HL-60/S4 treated with phorbol 12-myristate 13-acetate at 8.2 ng/mL for 4 days and 3 days (cell line): Measurements from ENCODE around the gene ZNF234.
"Not testable (repeated sequence)": the region's sequence is repeated elsewhere in the genome, so short reads cannot be mapped to it uniquely, and the experiment has no call there.

ENCODE experiments used
- in situ Hi-C: fragments of 300-500 bp; cut with MboI; formaldehyde crosslinking; loops from 2 replicates; pipeline ENCODE4 v1.15.0; 2022; ENCODE audit warnings: low sequenced_read_pairs

The ZNF234 gene

DNA sequence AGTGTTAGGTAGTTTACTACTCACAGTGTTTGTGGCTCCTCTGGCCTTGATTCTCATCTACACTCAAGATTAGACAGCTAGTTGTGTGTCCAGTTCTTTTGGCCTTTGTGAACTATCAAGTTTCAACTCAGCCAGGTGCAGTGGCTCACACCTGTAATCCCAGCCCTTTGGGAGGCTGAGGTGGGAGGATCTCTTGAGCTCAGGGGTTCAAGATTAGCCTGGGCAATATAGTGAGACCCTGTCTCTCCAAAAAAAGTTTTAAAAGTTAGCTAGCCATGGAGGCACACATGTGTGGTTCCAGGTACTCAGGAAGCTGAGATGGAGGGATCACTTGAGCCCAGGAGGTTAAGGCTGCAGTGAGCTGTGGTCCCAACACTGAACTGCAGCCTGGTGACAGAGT, 39.6 kb downstream of the ZNF234 start:
- in situ Hi-C loops: no loop called here

DNA sequence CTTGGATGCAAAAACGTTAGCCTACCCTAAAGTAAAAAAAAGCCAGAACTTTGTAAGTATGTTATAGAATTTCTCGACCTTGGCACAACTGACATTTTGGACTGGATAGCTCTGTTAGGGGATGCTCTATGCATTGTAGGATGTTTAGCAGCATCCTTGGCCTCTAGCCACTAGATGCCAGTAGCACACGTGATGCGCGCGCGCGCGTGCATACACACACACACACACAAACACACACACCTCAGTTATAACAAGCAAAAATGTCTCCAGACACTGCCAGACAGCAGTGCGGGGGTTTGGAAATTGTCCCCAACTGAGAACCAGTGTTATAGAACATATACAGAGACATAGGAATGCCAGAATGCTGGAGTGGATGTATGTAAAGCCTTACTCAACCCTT, 40.8 kb downstream of the ZNF234 start:
- in situ Hi-C loops: no loop called here

DNA sequence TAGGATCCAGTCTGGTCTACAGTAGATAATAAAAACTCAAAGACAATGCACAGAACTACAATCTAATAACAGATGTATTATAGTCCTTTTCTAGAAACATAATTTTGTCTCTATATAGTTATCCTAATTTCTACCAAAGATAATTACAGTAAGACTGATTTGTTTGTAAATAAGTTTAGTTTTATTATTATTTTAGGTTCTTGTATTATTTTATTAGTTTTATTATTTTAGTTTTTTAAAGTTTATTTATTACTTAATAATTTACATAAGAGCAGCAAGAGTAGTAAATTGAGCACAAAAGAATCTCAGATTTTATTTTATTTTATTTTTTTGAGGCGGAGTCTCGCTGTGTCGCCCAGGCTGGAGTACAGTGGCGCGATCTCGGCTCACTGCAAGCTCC, 48.7 kb downstream of the ZNF234 start:
- in situ Hi-C loops: no loop called here

DNA sequence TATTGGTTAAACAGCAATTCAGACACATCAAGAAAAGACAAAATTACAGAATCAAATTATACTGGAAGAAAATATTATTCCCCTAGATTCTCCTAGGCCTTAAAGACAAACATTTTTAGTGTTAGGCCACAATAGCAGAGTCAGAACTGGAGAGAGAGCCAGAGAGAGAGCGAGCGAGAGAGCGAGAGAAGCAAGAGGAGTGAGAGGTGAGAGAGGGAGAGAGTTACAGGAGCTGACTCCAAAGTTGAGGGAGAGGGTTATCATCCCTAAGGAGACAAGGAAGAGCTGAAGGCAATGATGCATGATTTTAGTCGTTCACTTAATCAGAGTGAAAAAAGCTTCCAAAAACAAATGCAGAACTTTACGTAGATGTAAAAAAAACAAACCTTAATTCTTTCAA, 50.8 kb downstream of the ZNF234 start:
- in situ Hi-C loops: no loop called here

DNA sequence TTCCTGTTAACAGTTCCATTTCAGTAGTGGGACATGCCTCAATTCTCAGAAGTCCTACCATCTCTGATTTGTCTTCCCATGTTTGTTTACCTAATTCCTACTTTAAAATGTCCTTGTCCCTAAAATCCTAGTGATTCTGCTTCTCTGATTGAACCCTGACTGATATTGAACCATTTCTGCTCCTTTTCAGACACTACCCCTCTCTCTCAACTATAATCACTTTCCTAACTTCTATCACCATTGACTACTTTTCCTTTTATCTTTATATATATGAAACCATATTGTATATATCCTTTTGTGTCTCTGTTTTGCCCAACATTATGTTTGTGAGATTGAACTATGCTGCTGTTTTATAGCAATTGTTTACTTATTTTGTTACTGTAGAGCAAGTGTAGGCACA, 55.4 kb downstream of the ZNF234 start:
- in situ Hi-C loops: no loop called here

DNA sequence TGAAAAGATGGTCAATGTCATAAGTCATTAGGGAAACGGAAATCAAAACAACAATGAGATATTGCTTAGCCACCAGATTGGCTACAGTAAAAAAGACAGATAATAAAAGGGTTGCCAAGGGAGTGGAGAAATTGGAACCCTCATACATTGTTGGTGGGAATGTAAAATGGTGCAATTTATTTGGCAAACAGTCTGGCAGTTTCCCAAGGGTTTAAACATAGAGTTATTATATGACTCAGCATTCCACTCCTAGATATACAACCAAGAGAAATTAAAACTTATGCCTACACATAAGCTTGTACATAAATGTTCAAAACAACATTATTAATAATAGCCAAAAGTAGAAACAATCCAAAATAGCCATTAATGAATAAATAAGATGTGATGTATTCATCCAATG, 61.1 kb downstream of the ZNF234 start:
- in situ Hi-C loops: no loop called here

DNA sequence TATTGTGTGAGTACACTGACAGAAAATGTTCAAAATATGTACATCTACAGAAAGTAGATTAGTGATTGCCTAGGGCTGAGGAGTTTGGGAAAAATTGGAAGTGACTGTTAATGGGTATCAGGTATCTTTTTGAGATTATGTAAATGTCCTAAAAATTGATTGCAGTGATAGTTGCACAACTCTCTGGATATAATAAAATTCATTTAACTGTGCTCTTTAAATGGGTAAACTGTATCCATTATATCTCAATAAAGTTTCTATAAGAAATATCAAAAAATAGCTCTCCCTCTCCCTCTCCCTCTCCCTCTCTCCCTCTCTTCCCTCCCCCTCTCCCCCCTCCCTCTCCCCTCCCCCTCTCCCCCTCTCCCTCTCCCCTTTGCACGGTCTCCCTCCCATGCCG, 61.6 kb downstream of the ZNF234 start:
- in situ Hi-C loops: no loop called here

DNA sequence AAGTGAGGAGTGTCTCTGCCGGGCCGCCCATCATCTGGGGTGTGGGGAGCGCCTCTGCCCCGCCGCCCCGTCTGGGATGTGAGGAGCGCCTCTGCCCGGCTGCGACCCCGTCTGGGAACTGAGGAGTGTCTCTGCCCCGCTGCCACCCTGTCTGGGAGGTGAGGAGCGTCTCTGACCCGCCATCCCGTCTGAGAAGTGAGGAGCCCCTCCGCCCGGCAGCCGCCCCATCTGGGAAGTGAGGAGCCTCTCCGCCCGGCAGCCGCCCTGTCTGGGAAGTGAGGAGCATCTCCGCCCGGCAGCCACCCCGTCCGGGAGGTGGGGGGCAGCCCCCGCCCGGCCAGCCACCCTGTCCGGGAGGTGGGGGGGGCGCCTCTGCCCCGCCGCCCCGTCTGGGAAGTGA, 62.5 kb downstream of the ZNF234 start:
- in situ Hi-C loops: not testable (repeated sequence)

DNA sequence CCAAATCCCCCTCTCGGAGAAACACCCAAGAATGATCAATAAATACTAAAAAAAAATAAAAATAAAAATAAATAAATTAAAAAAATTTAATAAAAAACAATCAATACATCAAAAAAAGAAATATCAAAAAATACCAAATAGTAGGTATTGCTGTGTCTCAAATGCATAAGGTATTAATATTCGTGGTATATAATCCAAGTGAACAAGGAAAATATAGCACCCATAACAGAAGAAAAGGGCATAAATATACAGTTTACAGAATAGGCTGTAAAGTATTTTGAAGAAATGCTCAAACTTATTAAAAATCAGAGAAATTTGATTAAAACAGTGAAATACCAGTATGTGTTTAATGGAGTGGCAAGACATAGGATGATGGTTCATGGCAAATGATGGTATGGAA, 63.4 kb downstream of the ZNF234 start:
- in situ Hi-C loops: no loop called here

DNA sequence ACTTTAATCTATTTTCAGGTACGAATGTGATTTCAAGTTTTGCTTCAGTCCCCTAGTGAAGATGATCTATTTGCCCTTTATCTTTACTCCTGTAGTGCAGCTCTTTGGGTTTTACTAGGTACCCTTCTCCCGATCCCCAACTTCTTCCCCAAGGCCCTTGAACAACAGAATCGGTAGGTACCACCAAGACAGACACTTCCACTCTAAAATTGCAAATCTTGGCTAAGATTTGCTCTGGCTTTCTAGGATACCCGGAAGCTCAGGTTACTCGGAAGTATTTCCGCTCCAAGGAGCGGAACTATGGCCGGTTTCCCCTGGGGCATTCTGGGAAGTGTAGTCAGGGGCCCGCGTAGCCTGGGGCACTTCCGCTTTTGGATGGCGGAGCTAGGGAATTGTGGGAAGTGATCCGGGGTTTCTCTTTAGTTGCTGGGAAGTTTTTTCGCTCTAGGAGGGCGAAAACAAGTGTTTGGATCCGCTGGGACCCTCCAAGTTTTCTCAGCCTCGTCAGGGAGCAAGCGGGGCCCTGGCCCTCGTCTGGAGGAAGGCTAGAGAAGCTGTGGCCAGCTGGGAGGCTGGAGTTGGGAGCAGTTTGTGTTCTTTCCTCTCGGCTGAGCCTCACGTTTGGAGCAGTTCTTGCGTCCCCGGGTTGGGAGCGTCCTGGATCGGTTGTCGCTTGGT, 65.9 kb downstream of the ZNF234 start:
- in situ Hi-C loops: no loop called here
